ENCODE measurements around the gene DNAJC8.

DNAJC8 gene

DNA sequence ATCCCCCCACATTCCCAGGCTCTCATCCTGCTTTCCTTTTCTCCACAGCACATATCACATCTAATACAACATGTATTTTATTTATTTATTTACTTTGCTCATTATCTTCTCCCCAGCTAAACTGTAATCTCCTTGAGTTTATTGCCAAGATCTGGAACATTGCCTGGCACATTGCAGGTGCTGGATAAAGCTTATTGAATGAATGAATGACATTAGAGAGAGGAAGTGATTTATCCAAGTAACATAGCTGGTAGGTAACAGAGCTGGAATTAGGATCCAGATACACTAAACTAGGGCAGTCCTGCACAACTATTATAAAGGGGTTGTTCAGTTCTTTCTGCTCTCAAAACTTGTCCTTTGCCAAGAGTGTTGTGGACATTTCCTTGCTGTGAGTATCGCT is 47.8 kb downstream of the DNAJC8 start:
- H3K27me3 ChIP-seq (ENCODE audit: control insufficient read depth, insufficient read depth, low read length): no peaks in the 10 kb centered on the region
- H3K4me3 ChIP-seq (ENCODE audit: low read depth, low read length): no peak overlapping the region
- H3K9ac ChIP-seq: no peak overlapping the region
- no peaks in the 10 kb centered on the region for H3K79me2 ChIP-seq
- TF ChIP-seq, protein P1, sequence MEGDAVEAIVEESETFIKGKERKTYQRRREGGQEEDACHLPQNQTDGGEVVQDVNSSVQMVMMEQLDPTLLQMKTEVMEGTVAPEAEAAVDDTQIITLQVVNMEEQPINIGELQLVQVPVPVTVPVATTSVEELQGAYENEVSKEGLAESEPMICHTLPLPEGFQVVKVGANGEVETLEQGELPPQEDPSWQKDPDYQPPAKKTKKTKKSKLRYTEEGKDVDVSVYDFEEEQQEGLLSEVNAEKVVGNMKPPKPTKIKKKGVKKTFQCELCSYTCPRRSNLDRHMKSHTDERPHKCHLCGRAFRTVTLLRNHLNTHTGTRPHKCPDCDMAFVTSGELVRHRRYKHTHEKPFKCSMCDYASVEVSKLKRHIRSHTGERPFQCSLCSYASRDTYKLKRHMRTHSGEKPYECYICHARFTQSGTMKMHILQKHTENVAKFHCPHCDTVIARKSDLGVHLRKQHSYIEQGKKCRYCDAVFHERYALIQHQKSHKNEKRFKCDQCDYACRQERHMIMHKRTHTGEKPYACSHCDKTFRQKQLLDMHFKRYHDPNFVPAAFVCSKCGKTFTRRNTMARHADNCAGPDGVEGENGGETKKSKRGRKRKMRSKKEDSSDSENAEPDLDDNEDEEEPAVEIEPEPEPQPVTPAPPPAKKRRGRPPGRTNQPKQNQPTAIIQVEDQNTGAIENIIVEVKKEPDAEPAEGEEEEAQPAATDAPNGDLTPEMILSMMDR (IDR thresholded peaks at IDR 0.05): no peak
- H3K4me1 ChIP-seq: no peaks in the 10 kb centered on the region
- no peaks in the 10 kb centered on the region for H3K36me3 ChIP-seq (ENCODE audit: control insufficient read depth, insufficient read depth, low read length)
- no peak overlapping the region for H3K4me2 ChIP-seq (ENCODE audit: low read length)
- no peaks in the 10 kb centered on the region for H3K9me3 ChIP-seq (ENCODE audit: control insufficient read depth, low read length)
- H3K27ac ChIP-seq: no peak overlapping the region
- no peak overlapping the region for H2AFZ ChIP-seq

DNA sequence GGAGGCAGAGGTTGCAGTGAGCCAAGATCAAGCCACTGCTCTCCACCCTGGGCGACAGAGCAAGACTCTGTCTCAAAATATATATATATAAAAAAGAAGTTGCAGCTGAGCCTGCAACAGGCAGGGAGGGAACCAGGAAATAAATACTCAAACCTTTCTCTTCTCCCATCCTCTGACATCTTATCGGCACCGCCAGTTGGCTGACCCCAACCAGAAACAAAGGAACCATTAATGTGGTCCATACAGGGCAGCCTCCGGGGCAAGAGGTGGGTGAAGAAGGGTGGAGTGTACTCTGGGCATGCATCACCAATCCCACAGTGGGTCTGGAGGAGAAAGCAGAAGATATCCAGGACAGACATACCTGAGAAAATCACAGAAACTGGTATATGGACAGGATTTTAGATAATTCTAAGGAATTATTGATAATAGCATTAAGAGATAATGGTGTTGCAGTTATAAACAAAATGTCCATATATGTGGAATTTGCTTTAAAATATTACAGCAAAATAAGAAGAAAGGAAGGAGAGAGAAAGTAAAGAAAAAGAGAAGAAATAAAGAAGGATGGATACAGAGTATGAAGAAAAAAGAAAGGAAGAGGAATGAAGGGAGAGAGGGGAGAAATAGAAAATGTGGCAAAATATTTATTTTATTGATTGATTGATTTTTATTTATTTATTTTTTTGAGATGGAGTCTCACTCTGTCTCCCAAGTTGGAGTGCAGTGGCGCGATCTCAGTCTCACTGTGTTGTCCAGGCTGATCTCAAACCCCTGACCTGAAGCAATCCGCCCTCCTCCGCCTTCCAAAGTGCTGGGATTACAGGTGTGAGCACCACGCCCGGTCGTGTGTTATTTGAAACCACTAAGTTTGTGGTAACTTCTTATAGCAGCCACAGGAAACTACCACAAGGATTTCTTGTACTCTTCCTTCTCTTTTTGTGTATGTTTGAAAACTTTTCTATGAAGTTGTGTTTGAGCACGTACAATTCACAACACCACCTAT is 52.2 kb downstream of the DNAJC8 start:
- no peaks in the 10 kb centered on the region for H3K27me3 ChIP-seq (ENCODE audit: control insufficient read depth, insufficient read depth, low read length)
- no peak overlapping the region for H3K4me3 ChIP-seq (ENCODE audit: low read depth, low read length)
- H3K79me2 ChIP-seq: no peaks in the 10 kb centered on the region
- no peaks in the 10 kb centered on the region for H3K36me3 ChIP-seq (ENCODE audit: control insufficient read depth, insufficient read depth, low read length)
- H3K9ac ChIP-seq: no peak overlapping the region
- H3K4me2 ChIP-seq (ENCODE audit: low read length): no peak overlapping the region
- H3K27ac ChIP-seq: no peak overlapping the region
- H3K9me3 ChIP-seq (ENCODE audit: control insufficient read depth, low read length): no peaks in the 10 kb centered on the region
- no peaks in the 10 kb centered on the region for H3K4me1 ChIP-seq
- no peak overlapping the region for H2AFZ ChIP-seq
- TF ChIP-seq, protein P1 (IDR thresholded peaks at IDR 0.05): no peak

DNA sequence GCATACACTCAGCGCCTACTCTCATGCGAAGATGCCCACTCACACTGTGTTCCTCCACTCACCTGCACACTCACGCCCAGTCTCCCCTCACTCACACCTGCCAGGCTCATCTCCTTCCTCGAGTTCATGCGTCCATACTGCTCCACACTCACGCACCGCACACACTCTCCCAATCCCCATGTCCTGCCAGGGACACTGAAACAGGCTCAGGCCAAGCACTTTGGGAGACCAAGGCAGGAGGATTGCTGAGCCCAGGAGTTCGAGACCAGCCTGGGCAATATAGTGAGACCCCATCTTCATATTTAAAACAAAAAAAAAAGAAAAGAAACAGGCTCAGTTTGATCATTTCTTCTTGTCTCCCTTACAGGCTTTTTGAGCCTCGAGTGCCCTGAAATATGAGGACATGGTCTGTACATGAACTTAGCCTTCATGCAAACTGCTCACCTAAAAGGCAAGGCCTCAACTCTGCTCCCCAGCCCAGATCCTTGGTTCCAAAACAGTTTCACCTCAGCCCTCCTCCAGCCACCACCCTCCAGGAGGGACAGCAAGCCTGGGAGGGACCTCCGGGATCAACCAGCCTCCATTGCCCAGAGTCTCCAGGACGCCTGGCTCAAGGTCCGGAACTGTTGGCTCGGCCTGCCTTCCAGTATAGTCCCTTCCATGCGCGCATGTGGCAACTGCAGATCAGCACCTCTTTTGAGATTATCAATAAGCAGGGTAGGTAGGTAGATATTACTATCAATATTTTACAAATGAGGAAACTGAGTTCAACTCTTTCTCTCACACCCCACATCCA is 53.9 kb downstream of the DNAJC8 start:
- H3K9me3 ChIP-seq (ENCODE audit: control insufficient read depth, low read length): no peaks in the 10 kb centered on the region
- no peak overlapping the region for H2AFZ ChIP-seq
- TF ChIP-seq, protein P1 (IDR thresholded peaks at IDR 0.05): no peak
- H3K79me2 ChIP-seq: no peaks in the 10 kb centered on the region
- H3K9ac ChIP-seq: no peak overlapping the region
- no peak overlapping the region for H3K4me2 ChIP-seq (ENCODE audit: low read length)
- H3K4me3 ChIP-seq (ENCODE audit: low read depth, low read length): no peak overlapping the region
- no peak overlapping the region for H3K27ac ChIP-seq
- no peaks in the 10 kb centered on the region for H3K36me3 ChIP-seq (ENCODE audit: control insufficient read depth, insufficient read depth, low read length)
- H3K27me3 ChIP-seq (ENCODE audit: control insufficient read depth, insufficient read depth, low read length): no peaks in the 10 kb centered on the region
- H3K4me1 ChIP-seq: no peaks in the 10 kb centered on the region

DNA sequence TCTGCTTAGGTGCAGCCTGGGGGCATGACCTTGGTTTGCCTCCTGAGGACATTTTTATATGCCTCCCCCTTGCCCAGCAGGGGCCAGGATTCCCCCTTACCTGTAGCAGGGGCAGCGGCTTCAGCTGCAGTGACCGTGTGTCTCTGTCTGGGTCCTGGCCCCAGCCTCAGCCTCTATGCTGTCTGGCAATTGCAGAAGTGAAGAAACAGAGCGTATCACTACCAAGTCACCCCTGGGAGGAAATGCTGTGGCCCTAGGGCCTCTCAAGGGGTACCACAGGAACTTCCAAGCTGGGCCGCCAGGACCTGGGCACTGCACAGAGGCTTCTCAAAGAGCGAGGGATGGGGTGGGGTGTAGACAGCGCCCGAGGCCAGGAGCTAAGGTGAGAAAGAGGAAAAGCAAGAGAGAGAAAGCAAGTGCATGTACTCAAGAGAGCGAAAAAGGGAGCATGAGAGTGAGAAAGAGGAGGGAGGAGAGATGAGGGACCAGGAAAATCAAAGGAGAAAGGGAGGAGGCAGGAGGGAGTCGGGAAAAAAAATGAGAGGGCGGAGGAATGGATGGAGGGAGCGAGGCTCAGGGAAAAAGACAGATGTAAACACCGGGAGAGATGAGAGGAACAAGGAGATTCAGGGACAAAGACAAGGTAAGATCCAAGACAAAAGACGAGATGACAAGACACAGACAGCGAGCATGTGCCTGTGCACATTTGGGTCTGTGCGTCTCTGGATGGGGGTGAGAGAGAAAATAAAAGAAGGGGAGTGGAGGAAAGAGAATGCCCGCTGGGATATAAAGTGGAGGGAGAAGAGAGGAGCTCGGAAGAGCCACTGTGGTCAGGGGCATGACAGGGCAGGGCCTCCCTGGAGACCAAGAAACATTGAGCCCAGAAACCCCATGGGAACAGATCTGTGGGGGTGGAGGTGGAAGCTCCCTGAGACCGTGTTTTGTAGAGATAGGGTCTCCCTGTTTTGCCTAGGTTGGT is 56.0 kb downstream of the DNAJC8 start, which contains the start of gene PTAFR:
Gene PTAFR (minus strand): TSS at position 199 of the 979 bp plus-strand sequence. CDS start 25,669 bp downstream, outside the sequence.
- Histone ChIP-seq H3K79me2 (no peaks in the 10 kb centered on the region), H3K4me1 (no peaks in the 10 kb centered on the region), H3K9me3 (ENCODE audit: control insufficient read depth, low read length) (no peaks in the 10 kb centered on the region), H3K4me2 (ENCODE audit: low read length) (no peak within 1 kb of the TSS), H3K36me3 (ENCODE audit: control insufficient read depth, insufficient read depth, low read length) (no peaks in the 10 kb centered on the region), H3K9ac (no peak within 1 kb of the TSS), H3K4me3 (ENCODE audit: low read depth, low read length) (no peak within 1 kb of the TSS), H3K27me3 (ENCODE audit: control insufficient read depth, insufficient read depth, low read length) (no peaks in the 10 kb centered on the region), H3K27ac (no peak within 1 kb of the TSS), H2AFZ (no peak within 1 kb of the TSS)
- TF ChIP-seq, protein P1 (IDR thresholded peaks at IDR 0.05): no peak

All from parathyroid adenoma (tissue), 2 donors.